Activated effector memory CD4-positive, alpha-beta T cell treated with Interleukin-2 at 50 U/mL for 16 hours (primary cell): ENCODE measurements around the gene RNF220.

Experiments used
- DNase-seq: peaks from one replicate; pipeline ENCODE4 v3.0.0-alpha.2; 2020

Gene RNF220

DNA sequence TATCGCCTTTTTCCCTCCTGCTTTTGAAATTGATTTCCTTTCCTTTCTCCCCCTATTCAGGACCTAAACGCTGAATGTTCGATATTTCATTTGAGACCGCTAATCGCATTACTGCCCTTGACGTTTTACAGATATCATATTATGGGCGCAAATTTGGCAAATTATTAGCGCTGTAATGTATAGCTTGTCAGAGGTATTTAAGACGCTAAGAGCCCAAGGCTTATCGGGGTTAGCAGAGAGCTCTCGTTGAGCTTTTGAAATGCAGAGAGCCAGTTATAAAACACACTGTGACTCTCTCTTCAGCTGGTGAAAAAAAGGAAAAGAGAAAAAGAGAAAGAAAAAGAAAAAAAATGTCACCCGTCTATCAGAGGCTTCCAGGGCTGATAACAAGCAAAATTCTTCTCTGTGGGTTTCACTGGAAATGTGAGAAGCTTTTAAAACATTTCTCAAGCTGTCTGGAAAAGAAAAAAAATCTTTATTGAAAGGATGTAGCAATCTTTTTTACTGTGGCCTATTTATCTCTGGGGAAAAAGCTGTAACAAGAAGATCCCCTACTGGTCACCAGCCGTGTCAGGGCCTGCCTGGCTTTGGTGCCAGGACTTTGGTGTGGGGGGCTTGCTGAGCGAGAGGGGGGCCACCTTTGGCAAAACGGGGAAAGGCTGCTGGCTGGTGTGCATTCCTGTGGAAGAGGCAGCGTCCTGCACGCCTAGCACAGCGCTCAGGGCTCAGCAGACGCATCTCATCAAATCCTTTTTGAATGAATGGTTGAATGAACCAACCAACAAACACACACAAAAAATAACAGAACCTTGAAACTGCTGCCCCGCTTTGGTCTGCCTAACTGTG is 119.8 kb downstream of the RNF220 start:
- DNase-seq: no peak

DNA sequence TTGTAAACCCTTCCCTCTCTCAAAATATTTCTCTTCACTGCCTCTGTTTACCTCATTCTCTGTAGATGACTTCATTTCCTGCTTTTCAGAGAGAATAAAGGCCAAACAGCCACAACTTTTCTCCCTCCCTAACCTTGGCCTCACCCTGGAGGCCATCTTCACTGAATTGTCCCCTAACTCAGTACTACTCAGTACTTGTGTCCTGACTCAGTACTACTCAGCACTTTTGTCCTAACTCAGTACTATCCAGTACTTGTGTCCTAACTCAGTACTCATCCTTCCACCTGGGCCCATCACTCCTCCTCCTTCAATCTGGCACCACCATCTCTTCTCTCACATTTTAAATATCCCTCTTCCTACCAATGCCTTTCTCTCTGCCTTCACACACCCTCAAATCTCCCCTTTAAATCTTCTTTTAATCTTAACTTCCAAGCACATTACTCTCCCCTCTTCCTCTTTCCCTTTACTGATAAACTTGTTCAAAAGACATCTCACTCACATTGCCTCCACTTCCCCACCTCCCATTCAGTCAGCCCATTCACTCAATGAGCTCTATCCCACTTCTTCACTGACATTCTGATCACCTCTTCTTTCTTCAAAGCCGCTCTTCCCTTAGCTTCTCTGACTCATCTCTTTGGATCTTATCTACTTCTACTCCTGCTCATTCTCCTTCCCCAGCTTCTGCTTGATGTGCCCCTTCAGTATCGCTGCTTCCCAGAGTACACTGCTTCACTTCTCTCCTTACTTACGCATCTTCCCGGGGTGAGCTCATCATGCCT is 121.4 kb downstream of the RNF220 start:
- no peak for DNase-seq

DNA sequence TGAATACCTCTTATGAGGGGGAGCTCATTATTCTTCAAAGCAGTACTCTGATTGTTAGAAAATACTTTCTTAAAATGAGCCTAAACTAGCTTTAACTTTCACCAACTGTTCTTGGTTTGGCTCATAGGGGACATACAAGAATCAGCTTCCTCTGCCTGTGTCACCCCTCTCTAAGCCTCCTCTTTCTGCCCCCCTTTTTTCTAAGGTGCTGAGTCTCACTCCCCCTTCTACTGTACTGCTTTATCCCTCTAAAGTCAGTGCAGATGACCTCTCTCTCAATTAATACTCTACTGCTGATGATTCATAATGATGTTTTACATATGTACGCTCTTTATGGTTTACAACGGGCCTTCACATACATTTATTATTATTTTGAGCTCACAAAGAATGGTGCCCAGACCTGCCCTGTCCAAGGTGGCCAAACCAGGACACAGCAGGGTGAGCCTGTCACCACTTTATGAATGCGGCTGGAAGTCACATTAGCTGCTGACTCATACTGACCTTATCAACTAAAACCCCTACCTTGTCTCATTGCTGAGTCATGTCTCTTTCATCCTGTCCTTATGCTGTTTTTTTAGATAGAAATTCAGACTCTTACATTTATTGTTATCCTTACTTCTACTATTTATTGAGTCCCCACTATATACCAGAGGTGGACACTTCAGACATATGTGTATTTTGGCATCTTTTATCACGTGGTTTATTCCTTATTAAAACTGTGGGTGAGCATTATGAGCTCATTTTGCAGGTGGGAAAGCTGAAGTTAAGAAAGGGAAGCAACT is 126.9 kb downstream of the RNF220 start:
- no peak for DNase-seq

GRCh38 chr1:44532567-44532944 is 127.5 kb downstream of the RNF220 start:
- DNase-seq: no peak

- DNase-seq: no peak
Measured at GRCh38 chr1:44534771-44535170, 129.7 kb downstream of the RNF220 start.

GRCh38 chr1:44536357-44537209 is 131.5 kb downstream of the RNF220 start:
- no peak for DNase-seq

DNA sequence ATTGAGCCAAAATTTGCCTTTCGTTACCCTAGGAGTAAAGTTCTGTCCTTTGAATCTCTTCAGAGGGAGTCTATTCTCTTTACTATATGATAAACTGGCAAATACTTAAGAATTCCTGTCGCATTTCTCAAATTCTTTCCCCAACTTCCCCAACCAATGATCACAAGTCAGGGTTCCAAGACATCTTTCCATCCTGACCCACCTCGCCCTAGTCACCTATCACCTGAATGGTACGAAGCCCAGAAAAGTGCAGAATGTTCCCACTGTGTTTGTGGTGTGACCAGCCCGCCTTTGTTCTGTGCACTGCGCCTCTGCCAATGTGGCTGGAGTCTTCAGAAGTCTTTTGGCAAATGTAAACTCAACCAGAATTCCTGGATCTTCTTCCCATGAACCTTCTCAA is 132.5 kb downstream of the RNF220 start:
- no peak for DNase-seq

DNA sequence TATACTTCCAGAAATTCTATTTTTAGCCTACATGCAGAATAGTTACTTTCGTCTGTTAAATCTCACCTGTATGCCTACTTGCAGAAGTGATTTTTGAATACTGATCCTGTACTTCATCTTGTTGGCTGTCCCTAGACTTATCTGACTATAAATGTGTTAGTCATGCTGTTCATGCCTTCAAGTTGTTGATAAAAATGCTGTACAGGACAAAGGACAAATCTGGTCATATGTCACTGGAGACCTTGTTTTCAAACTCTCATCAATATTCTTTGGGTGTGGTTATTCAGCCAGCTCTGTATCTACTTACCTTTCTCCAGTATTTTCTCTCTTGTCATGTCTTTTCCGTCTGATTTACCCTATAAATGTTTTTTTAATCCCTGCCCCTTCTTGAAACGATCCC is 132.9 kb downstream of the RNF220 start:
- no peak for DNase-seq

DNA sequence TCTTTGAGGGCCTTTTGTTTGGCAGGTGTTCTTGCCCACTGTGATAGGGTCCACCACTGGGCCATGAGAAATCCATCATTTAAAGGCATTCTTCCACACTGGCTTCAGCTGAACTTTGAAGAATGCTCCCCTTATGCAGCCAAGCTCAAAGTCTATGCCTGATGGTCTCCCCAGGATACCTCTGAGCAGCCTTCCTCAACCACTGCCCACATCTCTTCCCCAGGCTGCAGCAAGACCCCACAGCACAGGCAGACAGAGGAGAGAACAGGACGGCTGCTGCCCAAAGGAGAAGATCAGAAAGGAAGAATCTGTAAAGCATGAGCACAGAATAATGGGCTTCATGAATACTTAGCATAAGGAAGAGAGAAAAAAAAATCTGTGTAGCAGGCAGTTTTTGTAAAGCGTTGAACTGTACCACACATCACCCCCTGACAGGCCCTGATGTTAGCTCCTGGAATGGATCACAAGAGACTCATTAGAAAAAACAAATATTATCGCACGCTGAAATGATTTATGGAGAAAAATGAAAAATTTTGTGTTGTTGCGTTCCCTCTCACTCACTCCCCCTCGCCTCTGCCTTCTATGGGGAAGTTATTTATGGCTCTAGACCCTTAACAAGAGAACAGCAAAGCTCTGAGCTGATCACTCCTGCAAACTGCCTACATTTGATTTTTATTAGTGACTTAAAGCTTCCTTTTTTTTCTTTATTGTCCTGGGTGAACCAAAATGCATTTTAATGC is 135.1 kb downstream of the RNF220 start:
- DNase-seq: no peak

DNA sequence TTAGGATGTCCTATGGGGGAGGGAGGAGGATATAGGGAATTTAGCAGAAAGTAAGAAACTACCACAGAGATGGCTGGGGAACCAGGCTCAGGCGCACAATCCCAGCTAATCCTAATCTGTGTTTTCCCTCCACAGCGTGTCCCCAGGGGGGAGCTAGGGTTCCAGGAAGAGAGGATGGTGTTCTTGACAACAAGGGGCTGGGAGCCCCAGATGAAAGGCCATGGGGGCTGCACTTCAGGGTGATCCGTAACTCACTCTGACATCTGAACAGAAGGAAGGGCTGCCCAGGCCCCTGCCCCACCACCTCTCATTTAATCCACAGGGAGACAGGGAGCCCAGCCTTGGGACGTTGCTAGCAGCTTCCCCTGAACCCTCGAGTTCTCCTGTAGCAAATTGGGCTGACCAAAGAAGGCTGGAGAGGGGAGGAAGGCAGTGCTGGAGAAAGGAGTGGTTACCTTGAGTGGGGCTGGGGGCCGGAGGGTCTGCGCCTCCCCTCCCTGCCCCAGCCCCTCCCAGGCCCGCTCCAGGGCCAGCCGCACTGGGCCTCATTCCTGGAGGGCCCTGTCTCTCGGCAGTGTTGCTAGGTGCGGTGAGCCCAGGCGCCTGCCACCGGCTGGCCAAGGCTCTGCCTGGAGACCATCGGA is 137.5 kb downstream of the RNF220 start:
- no peak for DNase-seq

DNA sequence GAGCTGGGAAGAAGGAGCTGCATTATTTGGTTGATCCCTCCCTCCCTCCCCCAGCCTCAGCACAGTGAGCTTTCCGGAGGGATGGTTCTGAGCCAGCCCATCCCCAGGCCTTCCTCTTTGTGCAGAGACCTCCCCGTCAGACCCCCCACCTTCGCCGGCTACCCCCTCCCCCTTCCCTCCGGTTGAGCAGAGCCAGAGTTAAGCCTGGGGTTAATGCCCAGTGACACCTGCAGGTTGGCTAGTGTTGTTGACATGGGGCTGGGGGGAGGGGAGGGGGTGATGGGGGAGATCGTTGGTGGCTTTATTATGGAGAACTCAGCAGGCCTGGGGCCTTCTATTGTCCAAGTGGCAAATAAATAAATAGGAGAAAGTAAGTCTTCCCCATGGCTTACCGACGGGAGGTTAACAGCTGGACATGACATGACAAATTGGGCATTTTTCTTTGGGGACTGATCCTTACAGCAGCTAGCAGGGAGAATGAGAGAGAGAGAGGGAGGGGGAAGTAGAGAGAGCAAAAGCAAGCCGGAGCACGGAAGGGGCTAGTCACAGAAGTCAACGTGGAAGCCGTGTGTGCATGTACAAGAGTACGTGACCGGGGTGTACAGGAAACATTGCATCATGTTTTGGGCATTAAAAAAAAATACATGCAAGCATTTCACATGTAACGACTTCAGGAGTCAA is 138.1 kb downstream of the RNF220 start:
- DNase-seq: no peak

DNA sequence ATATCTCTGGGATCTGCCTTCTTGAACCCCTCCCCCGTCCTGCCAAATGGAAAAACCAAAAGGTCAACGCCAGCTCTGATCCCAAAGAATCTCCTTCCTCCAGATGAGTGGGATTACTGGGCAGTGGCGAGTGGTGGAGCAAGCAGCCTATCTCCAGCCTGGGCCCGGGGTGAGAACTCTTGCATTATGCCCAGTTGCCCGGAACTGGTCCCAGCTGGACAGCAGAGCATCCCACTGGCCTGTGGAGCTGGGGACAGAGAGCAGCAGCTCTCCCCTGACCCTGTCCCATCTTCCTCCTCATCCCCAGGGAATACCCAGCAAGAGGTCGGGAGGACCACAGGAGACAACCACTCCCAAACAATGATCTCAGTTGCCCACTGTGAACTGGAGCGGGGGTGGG is 138.7 kb downstream of the RNF220 start:
- DNase-seq: no peak

DNA sequence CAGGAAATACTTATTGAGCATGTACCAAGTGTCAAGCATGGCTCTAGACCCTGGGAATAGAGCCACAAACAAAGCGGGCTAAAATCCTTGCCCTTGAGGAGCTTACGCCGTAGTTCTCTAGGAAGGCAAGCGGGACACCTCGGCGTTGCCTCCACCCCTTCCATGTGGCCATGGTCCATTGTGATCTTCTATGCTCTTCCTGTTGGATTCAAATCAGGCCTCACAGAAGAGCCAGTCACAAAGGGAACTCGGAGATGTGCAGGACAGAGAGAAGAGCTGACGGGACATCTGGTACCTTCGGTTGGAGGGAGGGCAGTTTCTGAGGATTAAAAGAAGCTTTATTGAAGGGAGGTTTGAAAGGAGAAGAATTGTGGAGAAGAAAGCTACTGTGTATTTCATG is 139.9 kb downstream of the RNF220 start:
- no peak for DNase-seq

DNA sequence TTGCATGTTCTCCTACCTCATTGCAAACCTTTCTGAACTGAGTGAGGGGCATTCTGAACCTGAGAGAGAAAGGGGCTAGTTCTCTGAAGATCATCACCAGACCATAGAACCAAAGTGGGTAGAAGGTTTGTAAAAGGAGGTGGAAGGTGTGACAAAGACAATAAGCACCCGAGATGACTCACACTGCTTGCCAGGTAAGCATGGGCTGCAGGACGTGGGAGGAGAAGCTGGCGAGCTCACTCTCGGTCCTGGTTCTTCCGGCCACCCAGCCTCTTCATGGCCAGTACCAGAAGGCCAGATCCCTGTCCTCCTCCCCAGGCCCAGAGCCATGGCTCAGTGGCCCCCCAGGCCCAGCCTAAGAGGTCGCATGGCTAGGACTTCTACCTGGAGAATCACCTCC is 140.9 kb downstream of the RNF220 start:
- DNase-seq: no peak

DNA sequence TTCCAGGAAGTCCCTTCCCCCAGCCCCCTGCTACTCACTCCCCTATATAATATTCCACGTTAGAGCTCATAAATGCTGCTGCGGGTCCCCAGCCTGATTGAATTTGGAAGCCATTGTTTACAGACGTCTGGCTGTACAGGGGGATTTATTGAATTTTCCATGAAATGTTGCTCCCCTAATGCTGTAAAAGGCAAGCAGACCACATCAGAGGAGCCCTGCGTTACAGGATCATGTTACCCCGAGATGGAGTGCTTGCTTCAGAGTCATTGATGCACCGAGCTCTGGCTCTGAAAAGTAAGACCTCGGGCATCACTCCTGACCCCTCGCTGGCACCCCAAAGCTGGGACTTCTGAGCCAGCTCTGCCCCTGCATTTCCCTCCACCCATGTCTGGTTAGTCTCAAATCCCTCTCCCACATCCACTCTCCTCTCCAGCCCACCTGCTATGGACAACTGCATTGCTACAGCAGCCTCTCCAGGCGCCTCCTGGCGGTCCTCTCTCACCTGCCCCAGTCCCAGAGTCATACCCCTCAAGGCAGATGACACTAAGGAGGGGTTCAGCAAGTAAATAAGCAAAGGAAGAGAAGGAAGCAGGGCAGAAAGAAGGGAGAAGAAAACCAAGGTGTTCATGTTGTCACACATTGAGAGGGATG is 141.5 kb downstream of the RNF220 start:
- DNase-seq: no peak

DNA sequence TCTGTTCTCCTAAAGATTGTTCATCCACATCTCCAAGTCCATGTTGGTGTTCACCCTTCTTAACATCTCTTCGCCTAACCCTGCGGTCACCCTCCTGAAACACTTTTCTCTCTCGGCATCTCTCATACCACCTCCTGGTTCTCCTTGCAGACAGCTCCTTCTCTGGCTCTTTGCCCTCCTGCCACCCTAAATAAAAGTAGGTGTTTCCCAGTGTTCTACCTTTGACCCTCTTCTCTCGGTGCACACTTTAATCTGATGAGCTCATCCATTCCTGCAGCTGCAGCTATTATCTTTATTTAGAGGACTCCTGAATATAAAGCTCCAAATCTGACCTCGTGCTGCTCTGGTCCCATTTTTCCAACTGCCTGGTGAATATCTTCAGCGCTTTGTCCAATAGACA is 142.3 kb downstream of the RNF220 start:
- no peak for DNase-seq

- DNase-seq: no peak
Measured at GRCh38 chr1:44547837-44548236, 142.8 kb downstream of the RNF220 start.

DNA sequence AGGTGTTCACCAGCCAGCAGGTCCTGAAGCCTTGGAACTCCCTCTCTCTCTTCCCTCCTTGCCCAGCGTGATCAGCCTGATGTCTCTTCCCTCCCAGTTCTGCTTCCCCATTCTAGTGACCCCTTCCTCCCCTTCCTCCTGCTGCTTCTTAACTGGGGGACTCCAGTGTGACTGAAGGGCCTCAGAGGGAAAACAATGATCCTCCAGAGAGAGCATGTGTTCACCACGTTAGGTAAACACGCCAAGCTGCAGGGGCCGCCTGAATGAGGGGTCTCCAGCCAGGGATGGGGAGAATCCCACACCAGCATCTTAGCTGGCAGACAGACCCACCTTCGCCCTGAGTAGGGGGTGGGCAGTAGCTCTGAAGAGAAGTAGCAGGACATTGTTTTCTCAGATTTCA is 144.5 kb downstream of the RNF220 start:
- no peak for DNase-seq

- no peak for DNase-seq
Measured at GRCh38 chr1:44553127-44553758, 148.2 kb downstream of the RNF220 start.

- DNase-seq: no peak
Measured at GRCh38 chr1:44553771-44554170, 148.7 kb downstream of the RNF220 start.
